NCI-H2196 (cell line): ENCODE results near the gene IQCK.

Source experiments
- DNase-seq: peaks from one replicate; lab custom pipeline; 2025; ENCODE audit not compliant: unreplicated experiment; lab: John Stamatoyannopoulos, UW

IQCK gene

GRCh38 chr16:19754644-19755036 lies 36.6 kb downstream of the IQCK start:
- no peak for DNase-seq

GRCh38 chr16:19755268-19755667 lies 37.2 kb downstream of the IQCK start:
- DNase-seq = no peak

GRCh38 chr16:19757026-19757425 lies 39.0 kb downstream of the IQCK start:
- DNase-seq = no peak

- DNase-seq = no peak
Observed at GRCh38 chr16:19757762-19758595, 39.9 kb downstream of the IQCK start.

GRCh38 chr16:19760356-19761060 lies 42.4 kb downstream of the IQCK start:
- DNase-seq = no peak

- no peak for DNase-seq
Observed at GRCh38 chr16:19765860-19766553, 47.9 kb downstream of the IQCK start.

- no peak for DNase-seq
Observed at GRCh38 chr16:19766554-19766884, 48.4 kb downstream of the IQCK start.

GRCh38 chr16:19766988-19767387 lies 48.9 kb downstream of the IQCK start:
- no peak for DNase-seq

GRCh38 chr16:19767497-19767896 lies 49.4 kb downstream of the IQCK start:
- no peak for DNase-seq

GRCh38 chr16:19769239-19769638 lies 51.2 kb downstream of the IQCK start:
- DNase-seq = no peak

- no peak for DNase-seq
Observed at GRCh38 chr16:19771040-19771439, 53.0 kb downstream of the IQCK start.

GRCh38 chr16:19771796-19772195 lies 53.7 kb downstream of the IQCK start:
- no peak for DNase-seq

GRCh38 chr16:19774024-19774423 lies 56.0 kb downstream of the IQCK start:
- no peak for DNase-seq

- no peak for DNase-seq
Observed at GRCh38 chr16:19776147-19776546, 58.1 kb downstream of the IQCK start.

GRCh38 chr16:19776565-19776964 lies 58.5 kb downstream of the IQCK start:
- DNase-seq = no peak

GRCh38 chr16:19780321-19780720 lies 62.2 kb downstream of the IQCK start:
- no peak for DNase-seq

GRCh38 chr16:19781226-19781625 lies 63.2 kb downstream of the IQCK start:
- no peak for DNase-seq

- no peak for DNase-seq
Observed at GRCh38 chr16:19783363-19784182, 65.5 kb downstream of the IQCK start.

- no peak for DNase-seq
Observed at GRCh38 chr16:19784183-19784736, 66.2 kb downstream of the IQCK start.

GRCh38 chr16:19785081-19785480 lies 67.0 kb downstream of the IQCK start:
- no peak for DNase-seq
